HepG2 (cell line): ENCODE measurements around the gene MED12L. TPM values are rescaled to one million over a fixed set of nuclear protein-coding genes. Genes with fewer than 3 reads are reported as not detected.

ENCODE experiments used
- ATAC-seq: fragments of 200-7000 bp; cut with Tn5 transposase; 3 replicates; pipeline ENCODE4 v1.9.1; 2020; ENCODE audit warnings: mild to moderate bottlenecking, moderate library complexity
- BruUV-seq: library from RNA; stranded (reverse); fragments of 400-500 nt; replicated peaks from 2 replicates; lab custom pipeline; 2021; lab: Mats Ljungman, UMichigan
- CTCF ChIA-PET: fragments of 300-600 bp; formaldehyde crosslinking; extraction: SDS; loops from one replicate; lab custom pipeline; 2021; ENCODE audit warnings: low total read pairs, inconsistent platforms, low intra/inter-chr PET ratio; lab: Yijun Ruan, JAX
- POLR2A ChIA-PET: fragments of 350-600 bp; sonication (Branson Sonifier 250); formaldehyde crosslinking; loops from one replicate; lab custom pipeline; 2020; ENCODE audit warnings: antibody characterized with exemption, inconsistent platforms; lab: Yijun Ruan, JAX
- DNase-seq: peaks from one replicate; pipeline ENCODE4 v3.0.0-alpha.2; 2015; ENCODE audit warnings: low spot score
- FAIRE-seq: peaks from 3 replicates; lab custom pipeline; 2011; peaks lifted over from hg19 to GRCh38; lab: Jason Lieb, UNC
- H2AFZ ChIP-seq: one replicate; pipeline ENCODE4 v1.6.1; 2011; ENCODE audit warnings: low read length, inconsistent platforms
- H3K27ac ChIP-seq: fragments of 300-600 bp; 3 replicates; pipeline ENCODE4 v1.8.0; 2011; ENCODE audit warnings: mixed run types, mild to moderate bottlenecking, mixed read lengths, low read length, inconsistent platforms; ENCODE audit not compliant: insufficient read depth; ENCODE audit errors: extremely low read length
- H3K27me3 ChIP-seq, 2 experiments: fragments of 200-600 bp in 1 of 2; 2 replicates in 1 of 2; 3 replicates in 1 of 2; pipeline versions ENCODE4 v1.6.0 to v1.8.0; 2011; ENCODE audit warnings: low read length in 2 of 2, mild to moderate bottlenecking in 2 of 2, moderate library complexity in 2 of 2, inconsistent platforms in 1 of 2; ENCODE audit not compliant: insufficient read depth in 2 of 2, control insufficient read depth in 1 of 2
- H3K36me3 ChIP-seq, 2 experiments: fragments of 200-600 bp in 1 of 2; replicated peaks in 1 of 2; 2 replicates in 1 of 2; 3 replicates in 1 of 2; pipeline versions ENCODE4 v1.5.1 to v1.8.0; 2011; ENCODE audit warnings: low read length in 2 of 2, inconsistent platforms in 1 of 2; ENCODE audit not compliant: insufficient read depth in 2 of 2, control insufficient read depth in 1 of 2
- H3K4me1 ChIP-seq: 2 replicates; pipeline ENCODE4 v1.5.1; 2012; ENCODE audit warnings: low read length, inconsistent platforms; ENCODE audit not compliant: insufficient read depth
- H3K4me2 ChIP-seq: 2 replicates; pipeline ENCODE4 v1.6.0; 2011; ENCODE audit warnings: low read depth, low read length, inconsistent platforms
- H3K4me3 ChIP-seq, 3 experiments: fragments of 200-600 bp in 1 of 3; sonication (generic), shearing (Covaris generic) in 1 of 3; replicated peaks in 1 of 3; 2 replicates each; pipeline ENCODE4 v1.5.1; 2011 to 2016; ENCODE audit warnings: low read length in 3 of 3, inconsistent platforms in 2 of 3, low read depth in 2 of 3, mild to moderate bottlenecking in 2 of 3, control low read depth in 1 of 3, mixed read lengths in 1 of 3; ENCODE audit not compliant: insufficient read depth in 1 of 3
- H3K79me2 ChIP-seq: one replicate; pipeline ENCODE4 v1.6.1; 2011; ENCODE audit warnings: low read length, inconsistent platforms; ENCODE audit not compliant: insufficient read depth
- H3K9ac ChIP-seq: 2 replicates; pipeline ENCODE4 v1.6.0; 2011; ENCODE audit warnings: mild to moderate bottlenecking, low read depth, low read length, inconsistent platforms; ENCODE audit not compliant: insufficient read depth
- H3K9me3 ChIP-seq: 2 replicates; pipeline ENCODE4 v1.5.1; 2012; ENCODE audit warnings: mild to moderate bottlenecking, low read length
- H4K20me1 ChIP-seq: 2 replicates; pipeline ENCODE4 v1.6.0; 2011; ENCODE audit warnings: inconsistent platforms, mild to moderate bottlenecking, low read length, moderate library complexity; ENCODE audit not compliant: insufficient read depth
- CHD4 ChIP-seq: fragments of 200-600 bp; sonication (generic); IDR thresholded peaks from 2 replicates; pipeline ENCODE4 v1.7.0; 2017; ENCODE audit warnings: mild to moderate bottlenecking, low read length, borderline replicate concordance
- HOXA3 ChIP-seq: sonication (generic); formaldehyde crosslinking; IDR thresholded peaks from 2 replicates; pipeline ENCODE4 v1.5.0; 2020; ENCODE audit warnings: missing genetic modification reagents
- RFX1 ChIP-seq: fragments of 450-650 bp; IDR thresholded peaks from 2 replicates; pipeline ENCODE4 v1.6.1; 2017
- SRSF9 ChIP-seq: fragments of 200-400 bp; formaldehyde crosslinking; IDR thresholded peaks from 2 replicates; pipeline ENCODE4 v1.6.1; 2018; ENCODE audit warnings: borderline replicate concordance, mild to moderate bottlenecking, low read depth, low read length; ENCODE audit not compliant: insufficient read depth, poor library complexity, severe bottlenecking
- U2AF2 ChIP-seq: fragments of 200-400 bp; formaldehyde crosslinking; IDR thresholded peaks from 2 replicates; pipeline ENCODE4 v1.6.1; 2017; ENCODE audit warnings: low read depth, mild to moderate bottlenecking, low read length
- ZNF10 ChIP-seq: sonication (generic); formaldehyde crosslinking; IDR thresholded peaks from 2 replicates; pipeline ENCODE4 v1.4.0; 2020; ENCODE audit warnings: mild to moderate bottlenecking, low read depth, missing genetic modification reagents, borderline replicate concordance
- ZNF746 ChIP-seq: sonication (generic); formaldehyde crosslinking; IDR thresholded peaks from 2 replicates; pipeline ENCODE4 v1.8.0; 2022; ENCODE audit warnings: mild to moderate bottlenecking, missing genetic modification reagents
- WGBS: methylation state at CpG from one replicate; pipeline ENCODE4 v1.1.6; 2017; ENCODE audit warnings: low lambda C conversion rate; 5-methylcytosine and 5-hydroxymethylcytosine counted together
- in situ Hi-C: cut with HindIII; loops from 2 replicates; pipeline ENCODE4 v1.10.0; 2017; ENCODE audit warnings: low pct_unique_long_range_greater_than_20kb; ENCODE audit not compliant: extremely low pct_ligation_motif_present
- intact Hi-C: fragments of 100-400 bp; cut with micrococcal nuclease; formaldehyde crosslinking; loops from one replicate; pipeline ENCODE4 v1.10.0; 2022; ENCODE audit not compliant: unreplicated experiment
- polyA plus RNA-seq, 8 experiments: library from polyadenylated mRNA; depleted of rRNA in 3 of 8; stranded (reverse) in 7 of 8; unstranded in 1 of 8; fragments of >200 nt; fragmentation: Illumina TruSeq in 4 of 8; extraction: Trizol in 4 of 8; gene quantifications; 2 replicates each; pipeline versions ENCODE4 v1.2.1 to v1.2.3, GENCODE V29; 2011 to 2016; ENCODE audit warnings: low read depth in 4 of 8, missing spikeins in 1 of 8, mixed read lengths in 1 of 8; ENCODE audit not compliant: insufficient read depth in 1 of 8
- total RNA-seq, 5 experiments: library from RNA; depleted of rRNA; stranded (reverse); fragments of >200 nt; fragmentation: Illumina TruSeq; extraction: Trizol; gene quantifications; 2 replicates each; pipeline ENCODE4 v1.2.3, GENCODE V29; 2016; ENCODE audit warnings: low read depth in 1 of 5
- TF ChIP-seq, protein P1 (sequence below): sonication (generic); formaldehyde crosslinking; IDR thresholded peaks from 2 replicates; pipeline ENCODE4 v1.4.0; 2020; ENCODE audit warnings: missing genetic modification reagents, mild to moderate bottlenecking, borderline replicate concordance
- TF ChIP-seq, protein P2 (sequence below): sonication (generic); formaldehyde crosslinking; IDR thresholded peaks from 2 replicates; pipeline ENCODE4 v1.9.0; 2021; ENCODE audit warnings: missing genetic modification reagents, borderline replicate concordance

MED12L gene
- total and polyA plus RNA-seq, 2 of the 13 experiments (the other 11 are each of a cell fraction or from before 2014, with no cell fraction given): 0.07 to 0.64 TPM

DNA sequence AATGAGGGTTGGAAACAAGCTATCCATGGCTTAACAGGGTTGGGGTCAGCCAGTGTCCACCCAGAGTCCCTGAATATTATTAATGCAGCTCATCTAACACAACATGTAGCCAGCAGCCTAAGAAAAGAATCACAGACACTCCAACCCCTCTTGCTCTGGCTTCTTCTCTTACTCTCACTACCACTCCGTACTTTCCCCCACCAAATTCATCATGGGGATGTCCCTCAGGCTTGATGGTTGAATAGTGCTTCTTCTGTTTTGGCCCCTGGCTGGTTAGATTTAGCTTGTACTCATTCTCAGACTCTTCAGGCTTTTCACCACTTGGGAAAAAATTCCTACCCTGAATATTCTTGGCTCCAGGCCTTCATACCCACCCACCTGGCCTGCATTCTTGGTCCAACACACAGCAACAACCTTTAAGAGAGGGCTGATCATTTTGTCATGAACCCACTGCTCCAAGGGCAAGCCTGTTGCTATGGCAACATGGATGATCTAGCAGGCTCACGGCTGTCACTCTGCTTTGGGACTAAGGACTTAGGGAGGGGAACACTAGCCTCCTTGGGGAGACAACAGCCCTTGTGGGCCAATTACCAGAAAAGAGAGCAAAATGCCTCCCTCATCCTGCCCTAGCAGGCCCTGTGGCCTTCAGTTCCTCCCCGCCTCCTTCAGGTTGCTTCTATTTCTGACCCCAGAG is 9.4 kb upstream of the MED12L start:
- ChIA-PET CTCF (no interaction called here), POLR2A (no interaction called here)
- intact Hi-C loops: no loop called here
- H3K9me3 ChIP-seq: no peaks in the 10 kb centered on the region
- no peak overlapping the region for H3K9ac ChIP-seq
- FAIRE-seq: no peak
- no peak overlapping the region for H3K27ac ChIP-seq
- no peak for DNase-seq
- in situ Hi-C loops: no loop called here
- no peak overlapping the region for H2AFZ ChIP-seq
- BruUV-seq: no TSS peak
- no peak overlapping the region for H3K4me2 ChIP-seq
- H3K79me2 ChIP-seq: no peaks in the 10 kb centered on the region
- no peak for ATAC-seq
- no peak overlapping the region for H3K4me3 ChIP-seq
- no peaks in the 10 kb centered on the region for H4K20me1 ChIP-seq
- peaks cover 0 to 6% of the 10 kb centered on the region in 2 experiments; a peak in 1 of 5 replicates for H3K27me3 ChIP-seq
- no peaks in the 10 kb centered on the region for H3K4me1 ChIP-seq
- TF ChIP-seq RFX1 (peak; percentile 38; the same call in 1 of the 2 replicates), CHD4 (no peak), ZNF746 (CRISPR knock-in tag) (no peak)
- TF ChIP-seq, all 625 proteins: peak for 1
- 20% methylated on average over 3 of the region's 3 CpGs for WGBS
- no peaks in the 10 kb centered on the region for H3K36me3 ChIP-seq

DNA sequence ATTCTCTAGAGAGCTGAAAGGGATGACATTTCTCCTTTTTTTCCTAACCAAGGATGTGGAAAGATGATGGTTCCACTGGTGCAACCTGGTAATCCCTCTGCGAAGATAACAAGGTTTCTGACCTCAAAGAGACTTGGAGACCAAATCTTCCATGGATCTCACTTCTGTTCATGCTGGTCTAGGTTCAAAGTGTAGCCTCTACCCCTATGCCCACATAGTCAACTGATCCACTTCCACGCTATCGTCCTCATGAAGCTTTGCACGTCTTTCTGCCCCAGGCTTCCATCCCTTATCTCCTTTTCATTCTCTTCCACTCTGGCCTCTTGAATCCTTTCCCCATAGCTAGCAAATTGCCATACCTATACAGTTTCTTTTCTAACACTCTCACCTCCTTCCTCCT is 8.8 kb upstream of the MED12L start:
- CTCF ChIA-PET: no interaction called here
- in situ Hi-C loops: no loop called here
- TF ChIP-seq U2AF2: no peak
- TF ChIP-seq, protein P1, sequence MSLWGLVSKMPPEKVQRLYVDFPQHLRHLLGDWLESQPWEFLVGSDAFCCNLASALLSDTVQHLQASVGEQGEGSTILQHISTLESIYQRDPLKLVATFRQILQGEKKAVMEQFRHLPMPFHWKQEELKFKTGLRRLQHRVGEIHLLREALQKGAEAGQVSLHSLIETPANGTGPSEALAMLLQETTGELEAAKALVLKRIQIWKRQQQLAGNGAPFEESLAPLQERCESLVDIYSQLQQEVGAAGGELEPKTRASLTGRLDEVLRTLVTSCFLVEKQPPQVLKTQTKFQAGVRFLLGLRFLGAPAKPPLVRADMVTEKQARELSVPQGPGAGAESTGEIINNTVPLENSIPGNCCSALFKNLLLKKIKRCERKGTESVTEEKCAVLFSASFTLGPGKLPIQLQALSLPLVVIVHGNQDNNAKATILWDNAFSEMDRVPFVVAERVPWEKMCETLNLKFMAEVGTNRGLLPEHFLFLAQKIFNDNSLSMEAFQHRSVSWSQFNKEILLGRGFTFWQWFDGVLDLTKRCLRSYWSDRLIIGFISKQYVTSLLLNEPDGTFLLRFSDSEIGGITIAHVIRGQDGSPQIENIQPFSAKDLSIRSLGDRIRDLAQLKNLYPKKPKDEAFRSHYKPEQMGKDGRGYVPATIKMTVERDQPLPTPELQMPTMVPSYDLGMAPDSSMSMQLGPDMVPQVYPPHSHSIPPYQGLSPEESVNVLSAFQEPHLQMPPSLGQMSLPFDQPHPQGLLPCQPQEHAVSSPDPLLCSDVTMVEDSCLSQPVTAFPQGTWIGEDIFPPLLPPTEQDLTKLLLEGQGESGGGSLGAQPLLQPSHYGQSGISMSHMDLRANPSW (CRISPR knock-in tag): no peak
- TF ChIP-seq, protein P2, sequence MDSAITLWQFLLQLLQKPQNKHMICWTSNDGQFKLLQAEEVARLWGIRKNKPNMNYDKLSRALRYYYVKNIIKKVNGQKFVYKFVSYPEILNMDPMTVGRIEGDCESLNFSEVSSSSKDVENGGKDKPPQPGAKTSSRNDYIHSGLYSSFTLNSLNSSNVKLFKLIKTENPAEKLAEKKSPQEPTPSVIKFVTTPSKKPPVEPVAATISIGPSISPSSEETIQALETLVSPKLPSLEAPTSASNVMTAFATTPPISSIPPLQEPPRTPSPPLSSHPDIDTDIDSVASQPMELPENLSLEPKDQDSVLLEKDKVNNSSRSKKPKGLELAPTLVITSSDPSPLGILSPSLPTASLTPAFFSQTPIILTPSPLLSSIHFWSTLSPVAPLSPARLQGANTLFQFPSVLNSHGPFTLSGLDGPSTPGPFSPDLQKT (CRISPR knock-in tag): no peak
- no peak for TF ChIP-seq HOXA3 (CRISPR knock-in tag)
- TF ChIP-seq SRSF9: no peak
- TF ChIP-seq ZNF10 (CRISPR knock-in tag): no peak

More for the DNA sequence above, 8.8 kb upstream of the MED12L start:
- Histone ChIP-seq H3K4me3 (no peak overlapping the region), H3K27ac (no peak overlapping the region), H3K36me3 (no peaks in the 10 kb centered on the region), H3K4me1 (no peaks in the 10 kb centered on the region), H3K27me3 (peaks cover 0 to 6% of the 10 kb centered on the region in 2 experiments; a peak in 1 of 5 replicates), H2AFZ (no peak overlapping the region), H3K79me2 (no peaks in the 10 kb centered on the region), H3K4me2 (no peak overlapping the region), H3K9ac (no peak overlapping the region), H4K20me1 (no peaks in the 10 kb centered on the region), H3K9me3 (no peaks in the 10 kb centered on the region)
- intact Hi-C loops: no loop called here
- POLR2A ChIA-PET: no interaction called here
- no peak for DNase-seq
- ATAC-seq: no peak
- no TSS peak for BruUV-seq
- FAIRE-seq: no peak
- WGBS: 22% methylated on average over 4 of the region's 4 CpGs
